Activated CD8-positive, alpha-beta memory T cell treated with anti-CD3 and anti-CD28 coated beads for 24 hours (primary cell): ENCODE results near the gene PRF1.
"Not testable (repeated sequence)": the region's sequence is repeated elsewhere in the genome, so short reads cannot be mapped to it uniquely, and the experiment has no call there.

Source experiments
- DNase-seq: peaks from one replicate; pipeline ENCODE4 v3.0.0-alpha.2; 2020

Gene PRF1

GRCh38 chr10:70602665-70603448 is at the start of gene PRF1:
PRF1 (minus strand) TSS chr10:70602741; CDS start chr10:70600902, 1,839 bp downstream.
- DNase-seq: peak; percentile 90

- peak; percentile 5 for DNase-seq
These were observed 49.1 kb upstream of the PRF1 start for GRCh38 chr10:70651661-70652060.

GRCh38 chr10:70650718-70651117 is 48.2 kb upstream of the PRF1 start:
- no peak for DNase-seq

GRCh38 chr10:70650104-70650503 is 47.6 kb upstream of the PRF1 start:
- DNase-seq: no peak

- DNase-seq: no peak
These were observed 47.0 kb upstream of the PRF1 start for GRCh38 chr10:70649526-70649925.

- no peak for DNase-seq
These were observed 45.9 kb upstream of the PRF1 start for GRCh38 chr10:70648427-70648826.

- no peak for DNase-seq
These were observed 44.5 kb upstream of the PRF1 start for GRCh38 chr10:70647086-70647485.

- DNase-seq: not testable (repeated sequence)
These were observed 42.4 kb upstream of the PRF1 start for GRCh38 chr10:70644959-70645358.

GRCh38 chr10:70643272-70643671 is 40.7 kb upstream of the PRF1 start:
- DNase-seq: not testable (repeated sequence)

GRCh38 chr10:70639640-70640383 is 37.3 kb upstream of the PRF1 start:
- DNase-seq: not testable (repeated sequence)

GRCh38 chr10:70634515-70634914 is 32.0 kb upstream of the PRF1 start:
- DNase-seq: not testable (repeated sequence)

- no peak for DNase-seq
These were observed 31.5 kb upstream of the PRF1 start for GRCh38 chr10:70634011-70634410.

- DNase-seq: not testable (repeated sequence)
These were observed 29.2 kb upstream of the PRF1 start for GRCh38 chr10:70631735-70632134.

GRCh38 chr10:70629338-70629737 is 26.8 kb upstream of the PRF1 start:
- DNase-seq: no peak

- no peak for DNase-seq
These were observed 23.5 kb upstream of the PRF1 start for GRCh38 chr10:70626056-70626455.

- no peak for DNase-seq
These were observed 20.7 kb upstream of the PRF1 start for GRCh38 chr10:70622981-70623844.

GRCh38 chr10:70622541-70622940 is 20.0 kb upstream of the PRF1 start:
- no peak for DNase-seq

- DNase-seq: no peak
These were observed 19.1 kb upstream of the PRF1 start for GRCh38 chr10:70621503-70622078.

GRCh38 chr10:70620020-70620289 is 17.4 kb upstream of the PRF1 start:
- no peak for DNase-seq

- no peak for DNase-seq
These were observed 16.9 kb upstream of the PRF1 start for GRCh38 chr10:70619271-70620019.

- DNase-seq: no peak
These were observed 16.1 kb upstream of the PRF1 start for GRCh38 chr10:70618663-70619062.
